Cortex of kidney (tissue), 1 donor: ENCODE results near the gene MICAL2.

Source experiments
- DNase-seq: peaks from one replicate; lab custom pipeline; 2025; lab: John Stamatoyannopoulos, UW

The MICAL2 gene

GRCh38 chr11:12247543-12248254 lies 137.3 kb downstream of the MICAL2 start:
- DNase-seq: no peak

DNA sequence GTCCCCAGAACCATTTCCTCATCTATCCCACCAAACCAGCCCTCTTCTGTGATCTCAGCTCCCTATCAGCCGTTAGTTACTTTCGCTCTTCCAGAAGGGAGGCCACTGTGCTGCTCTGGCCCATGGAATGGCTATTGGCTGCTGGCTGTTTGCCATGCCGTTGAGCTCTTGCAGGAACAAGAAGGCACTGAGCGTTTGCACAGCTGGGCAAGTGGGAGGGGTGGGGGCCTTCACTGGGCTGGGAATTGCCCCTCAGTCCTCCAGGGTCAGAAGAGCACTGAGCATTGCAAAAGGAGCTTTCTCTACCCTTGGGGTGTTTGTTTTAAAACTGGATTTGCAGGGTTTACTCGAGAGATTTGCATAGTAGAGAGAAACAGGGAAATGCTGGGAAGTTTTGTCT lies 137.9 kb downstream of the MICAL2 start:
- DNase-seq: no peak

DNA sequence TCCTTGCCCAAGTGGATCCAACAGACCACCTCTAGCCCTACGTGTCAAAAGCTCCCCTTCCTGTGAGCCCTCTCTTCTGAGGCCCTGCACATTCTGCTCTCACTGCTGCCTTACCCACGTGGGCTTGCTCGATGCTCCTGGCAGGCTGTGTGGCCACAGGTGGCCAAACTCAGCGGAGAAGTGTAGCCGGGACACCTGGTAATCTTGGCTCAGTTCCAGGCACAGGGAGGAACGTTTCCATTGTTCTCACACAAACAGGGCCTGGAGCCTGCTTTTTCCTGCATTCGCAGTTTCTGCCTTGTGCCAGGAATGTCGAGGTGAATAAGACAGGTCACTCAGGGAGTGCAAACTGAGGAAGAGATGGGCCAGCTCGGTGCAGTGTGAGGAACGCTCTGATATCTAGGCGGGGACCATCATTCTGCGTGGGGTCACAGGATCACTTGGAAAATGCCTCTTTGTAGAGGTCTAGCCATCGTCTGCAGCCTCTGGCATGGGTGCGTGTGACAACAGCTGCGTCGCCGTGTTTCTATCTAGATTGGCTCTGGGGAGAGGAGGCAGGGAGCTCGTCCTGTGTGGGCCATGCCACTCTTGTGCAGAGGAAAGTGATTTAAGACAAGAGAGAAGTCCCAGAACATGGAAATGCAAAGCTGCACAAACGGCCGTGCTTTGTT lies 139.3 kb downstream of the MICAL2 start:
- DNase-seq: no peak

DNA sequence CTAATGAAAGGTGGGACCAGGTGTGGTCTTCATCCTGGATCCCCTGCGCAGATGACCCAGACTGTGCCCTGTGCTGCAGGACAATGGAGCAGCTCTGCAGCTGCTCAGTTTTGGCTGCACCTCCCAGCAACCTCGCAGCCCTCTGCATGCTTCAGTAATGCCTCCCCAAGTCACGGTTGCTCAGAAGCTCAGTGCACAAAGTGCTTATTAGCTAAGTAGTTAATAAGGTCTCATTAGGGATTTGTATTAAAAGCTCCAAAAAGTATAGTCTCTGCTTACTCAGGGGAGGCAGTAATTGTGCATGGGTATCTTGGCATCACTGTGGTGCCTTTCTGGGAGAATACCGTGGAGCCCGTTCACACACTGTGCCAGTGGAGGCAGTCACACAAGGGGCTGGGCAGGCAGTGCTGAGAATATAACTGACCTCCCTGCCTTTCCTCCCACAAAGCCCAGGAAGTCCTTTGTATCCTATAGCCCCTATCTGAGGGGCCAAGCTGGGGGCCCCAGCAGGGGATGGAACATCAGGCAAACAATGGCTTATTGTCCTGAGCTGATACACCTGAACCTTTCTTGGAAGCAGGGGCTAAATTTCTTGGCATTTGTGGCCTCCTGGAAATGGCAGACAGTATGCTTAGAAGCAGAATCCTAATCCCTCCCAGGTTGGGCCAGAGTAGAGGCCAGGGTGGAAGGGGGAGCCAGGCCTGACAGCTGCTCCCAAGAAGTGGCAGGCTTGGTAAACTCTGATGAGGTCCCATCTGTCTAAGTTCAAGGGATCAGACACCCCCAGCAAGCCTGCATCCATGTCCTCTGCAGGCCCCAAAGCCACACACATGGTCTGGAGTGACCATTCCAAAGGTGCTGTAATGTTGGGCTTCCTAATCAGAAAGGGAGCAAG lies 141.5 kb downstream of the MICAL2 start:
- DNase-seq: no peak

GRCh38 chr11:12253843-12254281 lies 143.5 kb downstream of the MICAL2 start:
- DNase-seq: no peak

- DNase-seq: no peak
These were observed 148.1 kb downstream of the MICAL2 start for GRCh38 chr11:12258451-12258850.

- DNase-seq: no peak
These were observed 149.6 kb downstream of the MICAL2 start for GRCh38 chr11:12259956-12260355.

DNA sequence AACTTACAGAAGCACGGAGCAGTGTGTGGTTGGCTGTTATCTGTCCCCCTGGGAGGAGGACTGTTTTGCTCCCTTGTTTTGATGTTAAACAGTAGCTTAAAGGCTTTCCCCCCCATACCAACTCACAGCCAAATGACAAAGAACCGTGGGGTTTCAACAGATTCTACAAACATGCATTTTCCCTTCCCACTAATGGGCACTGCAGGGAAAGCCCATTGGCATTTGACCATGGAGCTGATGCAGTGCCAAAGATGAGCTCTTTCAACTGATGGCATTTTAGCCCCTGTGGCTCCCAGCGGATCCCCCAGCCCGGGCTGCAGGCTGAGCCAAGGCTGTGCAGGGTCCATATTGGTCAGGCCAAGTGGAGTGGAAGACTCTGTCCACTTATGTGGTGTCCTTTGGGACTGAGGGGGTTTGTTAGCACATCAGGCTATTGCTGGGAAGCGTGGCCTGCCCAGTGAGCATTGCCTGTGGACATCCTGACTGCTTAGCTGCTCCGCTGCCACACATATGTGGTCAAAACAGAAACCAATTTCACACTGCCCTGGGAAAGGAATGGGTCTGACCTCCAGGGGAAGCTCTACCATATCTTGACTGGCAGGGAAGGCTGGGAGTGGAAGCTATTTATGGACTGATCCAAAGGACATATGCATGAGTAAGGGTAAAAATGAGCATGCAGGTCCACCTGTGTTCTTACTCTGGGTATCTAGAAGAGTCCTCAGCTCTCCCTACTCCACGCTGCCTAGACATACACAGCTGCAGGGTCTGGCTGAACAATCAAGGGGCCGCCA lies 150.5 kb downstream of the MICAL2 start:
- no peak for DNase-seq

DNA sequence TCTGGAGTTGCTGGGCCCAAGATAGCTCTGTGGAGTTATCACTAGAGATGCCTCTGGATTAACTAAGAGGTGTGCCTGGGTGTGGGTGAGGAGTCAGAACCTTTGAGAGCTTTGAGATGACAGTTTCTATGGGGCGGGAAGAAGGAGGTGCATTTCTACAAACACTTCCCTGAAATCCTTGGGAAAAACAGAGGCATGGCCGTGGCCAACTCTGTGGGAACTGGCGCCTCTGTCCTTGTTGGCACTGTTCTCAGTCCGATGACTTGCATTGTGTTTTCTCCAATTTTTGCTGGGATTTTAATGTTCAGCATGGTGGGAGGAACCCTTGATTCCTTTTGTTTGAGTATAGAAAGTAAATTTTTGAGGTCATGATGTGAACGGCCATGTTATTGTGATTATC lies 151.2 kb downstream of the MICAL2 start:
- no peak for DNase-seq

- DNase-seq: no peak
These were observed 152.8 kb downstream of the MICAL2 start for GRCh38 chr11:12263141-12263693.

DNA sequence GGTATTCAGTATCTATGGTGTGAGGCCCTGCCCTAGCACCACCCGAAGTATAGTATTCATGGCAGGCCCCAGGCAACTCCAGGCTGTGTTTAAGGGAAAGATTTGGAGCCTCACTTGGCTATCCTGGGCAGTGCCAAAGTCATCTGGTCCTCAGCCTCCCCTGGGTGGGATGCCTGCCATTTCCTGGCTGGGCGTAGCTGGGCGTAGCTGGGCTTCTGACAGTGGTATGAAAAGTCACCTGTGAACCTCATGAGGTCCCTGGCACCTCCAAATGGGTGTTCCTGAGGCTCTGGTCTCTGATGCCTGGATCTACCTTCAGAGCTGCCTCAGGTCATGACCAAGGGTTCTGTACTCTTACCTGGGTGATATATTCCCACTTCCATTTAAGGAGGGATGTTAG lies 154.0 kb downstream of the MICAL2 start:
- DNase-seq: no peak

DNA sequence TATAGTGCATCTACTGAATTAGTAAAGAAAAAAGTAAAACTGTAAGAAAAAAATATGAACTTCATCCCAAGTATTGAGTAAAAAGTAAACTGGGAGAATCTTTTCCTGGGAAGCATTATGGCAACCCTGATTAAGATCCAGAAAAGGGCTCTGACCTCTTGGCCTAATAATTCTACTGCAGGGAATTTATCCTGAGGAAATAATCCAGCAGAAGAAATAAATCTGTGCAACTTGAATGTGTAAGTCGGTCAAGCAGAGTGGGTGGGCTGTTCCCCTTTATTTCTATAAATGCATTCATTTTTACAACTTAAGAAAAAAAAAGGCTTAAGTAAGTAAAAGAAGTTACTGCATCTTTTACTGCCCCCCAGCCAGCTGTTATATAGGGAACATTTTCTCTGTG lies 155.7 kb downstream of the MICAL2 start:
- DNase-seq: no peak

DNA sequence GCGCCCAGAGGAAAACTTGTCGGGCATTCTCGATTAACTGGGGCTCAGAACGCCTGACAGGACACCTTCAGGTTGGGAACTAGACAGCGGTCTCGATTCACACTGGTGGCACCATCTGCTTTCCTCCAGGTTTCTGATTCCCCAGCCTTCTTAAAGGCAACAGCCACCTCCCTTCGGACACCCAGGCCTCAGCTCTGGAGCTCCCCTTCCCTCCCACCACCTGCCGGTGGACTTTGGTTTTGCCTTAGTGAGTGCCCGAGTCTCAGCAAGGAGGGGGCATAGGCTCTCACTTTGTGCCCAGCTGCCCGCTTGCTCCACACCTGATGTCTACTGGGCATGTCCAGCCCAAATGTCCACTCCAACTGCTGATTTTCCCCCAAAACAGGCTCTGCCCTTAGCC lies 156.6 kb downstream of the MICAL2 start:
- no peak for DNase-seq

GRCh38 chr11:12267921-12268320 lies 157.5 kb downstream of the MICAL2 start:
- DNase-seq: no peak

- no peak for DNase-seq
These were observed 158.7 kb downstream of the MICAL2 start for GRCh38 chr11:12269104-12269441.

- no peak for DNase-seq
These were observed 159.2 kb downstream of the MICAL2 start for GRCh38 chr11:12269446-12270214.

DNA sequence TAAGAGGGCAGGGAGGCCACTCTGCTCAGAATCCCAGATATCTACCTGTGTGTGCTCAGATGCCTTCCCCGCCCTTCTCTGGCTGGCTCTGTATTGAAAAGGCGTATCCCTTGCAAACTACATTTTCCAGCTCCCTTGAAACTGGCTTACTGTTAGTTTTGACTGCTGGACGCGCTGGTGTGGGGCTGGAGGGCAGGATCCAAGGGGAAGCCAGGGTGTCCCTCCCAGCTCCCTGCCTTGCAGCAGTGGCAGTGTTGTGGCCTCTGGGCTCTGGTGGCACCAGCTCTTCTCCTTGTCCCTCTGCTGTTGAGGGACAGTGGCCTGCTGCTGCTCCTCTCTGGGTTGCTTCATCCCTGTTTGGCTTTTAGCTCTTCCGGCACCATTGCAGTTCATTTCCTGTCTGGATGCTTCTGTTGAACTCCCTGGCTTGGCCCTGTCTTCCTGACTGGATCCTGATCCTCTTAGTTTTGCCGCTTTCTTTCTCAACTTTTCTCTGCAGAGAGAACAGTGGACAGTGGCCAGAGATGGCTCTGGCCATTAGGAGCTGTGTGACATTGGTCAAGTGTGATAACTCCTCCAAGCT lies 159.9 kb downstream of the MICAL2 start:
- DNase-seq: no peak

DNA sequence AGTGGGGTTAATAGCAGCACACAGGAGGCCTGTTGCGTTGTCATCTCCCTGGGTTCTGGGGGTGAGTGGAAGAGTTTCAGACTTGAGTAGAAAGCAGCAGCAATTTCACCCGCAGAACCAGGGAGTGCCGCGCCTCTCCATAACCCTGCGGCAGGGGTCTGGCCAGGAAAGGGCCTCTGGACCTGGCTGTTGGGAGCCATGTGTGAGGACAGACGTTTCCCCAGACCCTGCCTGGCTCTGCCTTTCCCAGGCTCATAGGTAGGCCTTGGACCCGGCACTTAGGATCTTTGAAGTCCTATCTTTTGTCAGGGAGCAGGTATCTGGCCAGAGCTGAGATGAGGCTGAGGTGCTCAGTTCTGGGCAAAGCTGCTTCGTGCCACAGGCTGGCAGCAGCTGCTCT lies 160.4 kb downstream of the MICAL2 start:
- DNase-seq: no peak

- no peak for DNase-seq
These were observed 160.9 kb downstream of the MICAL2 start for GRCh38 chr11:12271241-12271640.

- no peak for DNase-seq
These were observed 161.5 kb downstream of the MICAL2 start for GRCh38 chr11:12271826-12272366.
